GM12878 (cell line): ENCODE data around the gene DDX53. TPM values are rescaled to one million over a fixed set of nuclear protein-coding genes. Genes with fewer than 3 reads are reported as not detected.

ENCODE experiments used
- ATAC-seq: fragments of 200-7000 bp; cut with Tn5 transposase; 3 replicates; pipeline ENCODE4 v1.9.1; 2020; ENCODE audit warnings: mild to moderate bottlenecking, moderate library complexity
- BruUV-seq: library from RNA; stranded (reverse); fragments of 400-500 nt; replicated peaks from 2 replicates; lab custom pipeline; 2021; lab: Mats Ljungman, UMichigan
- CTCF ChIA-PET: fragments of 300-600 bp; sonication (Branson Sonifier 250); formaldehyde crosslinking; extraction: SDS; loops from one replicate; lab custom pipeline; 2021; ENCODE audit warnings: inconsistent platforms; lab: Yijun Ruan, JAX
- POLR2A ChIA-PET: fragments of 350-600 bp; formaldehyde crosslinking; extraction: SDS; loops from one replicate; lab custom pipeline; 2021; ENCODE audit warnings: inconsistent platforms; lab: Charles Lee
- RAD21 ChIA-PET: fragments of 300-600 bp; sonication (Branson Sonifier 250); formaldehyde crosslinking; loops from one replicate; lab custom pipeline; 2023; ENCODE audit warnings: antibody characterized with exemption; ENCODE audit not compliant: unreplicated experiment; lab: Charles Lee
- SMC1A ChIA-PET: fragments of 300-600 bp; sonication (Branson Sonifier 250); formaldehyde crosslinking; loops from one replicate; lab custom pipeline; 2023; ENCODE audit not compliant: unreplicated experiment, uncharacterized antibody; lab: Charles Lee
- DNase-seq: peaks from one replicate; pipeline ENCODE4 v3.0.0-alpha.2; 2011; ENCODE audit warnings: low read depth, low spot score
- FAIRE-seq: peaks from 3 replicates; lab custom pipeline; 2011; peaks lifted over from hg19 to GRCh38; lab: Jason Lieb, UNC
- H2AFZ ChIP-seq: 2 replicates; pipeline ENCODE4 v1.6.0; 2011; ENCODE audit warnings: low read depth, low read length, control low read depth; ENCODE audit not compliant: control insufficient read depth
- H3K27ac ChIP-seq: 2 replicates; pipeline ENCODE4 v1.5.1; 2011; ENCODE audit warnings: control low read depth; ENCODE audit not compliant: control insufficient read depth, insufficient read depth
- H3K27me3 ChIP-seq, 2 experiments: replicated peaks in 1 of 2; 2 replicates each; pipeline versions ENCODE4 v1.6.0 to v1.6.1; 2011; ENCODE audit warnings: low read length in 1 of 2; ENCODE audit not compliant: control insufficient read depth in 2 of 2, insufficient read depth in 2 of 2
- H3K36me3 ChIP-seq, 2 experiments: 2 replicates each; pipeline ENCODE4 v1.5.1; 2011; ENCODE audit warnings: low read length in 1 of 2; ENCODE audit not compliant: control insufficient read depth in 2 of 2, insufficient read depth in 2 of 2
- H3K4me1 ChIP-seq: 2 replicates; pipeline ENCODE4 v1.6.1; 2011; ENCODE audit warnings: mild to moderate bottlenecking, low read length, moderate library complexity, mixed read lengths; ENCODE audit not compliant: control insufficient read depth, insufficient read depth
- H3K4me2 ChIP-seq: 2 replicates; pipeline ENCODE4 v1.6.0; 2011; ENCODE audit warnings: control low read depth; ENCODE audit not compliant: control insufficient read depth, insufficient read depth
- H3K4me3 ChIP-seq: fragments of 200-600 bp; sonication (generic); 2 replicates; pipeline ENCODE4 v1.5.1; 2016
- H3K79me2 ChIP-seq: 2 replicates; pipeline ENCODE4 v1.6.0; 2011; ENCODE audit warnings: low read length; ENCODE audit not compliant: control insufficient read depth, insufficient read depth
- H3K9ac ChIP-seq: 2 replicates; pipeline ENCODE4 v1.8.0; 2011; ENCODE audit warnings: low read length, control low read depth, mixed read lengths; ENCODE audit not compliant: control insufficient read depth, insufficient read depth
- H3K9me3 ChIP-seq: replicated peaks from 3 replicates; pipeline ENCODE4 v1.5.1; 2011; ENCODE audit warnings: mild to moderate bottlenecking, low read length; ENCODE audit not compliant: control insufficient read depth, insufficient read depth
- H4K20me1 ChIP-seq: 2 replicates; pipeline ENCODE4 v1.6.0; 2011; ENCODE audit not compliant: control insufficient read depth, insufficient read depth
- BMI1 ChIP-seq: fragments of 450-650 bp; IDR thresholded peaks from 2 replicates; pipeline ENCODE4 v1.6.1; 2016; ENCODE audit warnings: mild to moderate bottlenecking, moderate library complexity, borderline replicate concordance
- ESRRA ChIP-seq: IDR thresholded peaks from 2 replicates; pipeline ENCODE4 v1.6.1; 2012; ENCODE audit warnings: mild to moderate bottlenecking, low read length, improper control_type of control experiment
- FOXM1 ChIP-seq: IDR thresholded peaks from 2 replicates; pipeline ENCODE4 v1.6.1; 2012; ENCODE audit warnings: low read depth, mild to moderate bottlenecking, inconsistent platforms, low read length, moderate library complexity
- HDAC2 ChIP-seq: fragments of 200-600 bp; sonication (generic); IDR thresholded peaks from 2 replicates; pipeline ENCODE4 v1.6.1; 2017
- KAT2A ChIP-seq: conservative IDR thresholded peaks from 2 replicates; pipeline ENCODE4 v1.6.1; 2011; ENCODE audit warnings: low read depth, low read length; ENCODE audit not compliant: control insufficient read depth
- NBN ChIP-seq: fragments of 450-650 bp; IDR thresholded peaks from 2 replicates; pipeline ENCODE4 v1.6.1; 2016
- NFXL1 ChIP-seq: fragments of 450-650 bp; IDR thresholded peaks from 2 replicates; pipeline ENCODE4 v1.6.1; 2017; ENCODE audit warnings: antibody characterized with exemption, mild to moderate bottlenecking, borderline replicate concordance
- RELA ChIP-seq: fragments of 450-650 bp; IDR thresholded peaks from 2 replicates; pipeline ENCODE4 v1.8.0; 2014; ENCODE audit warnings: borderline replicate concordance; ENCODE audit not compliant: partially characterized antibody
- TCF12 ChIP-seq: IDR thresholded peaks from 2 replicates; pipeline ENCODE4 v1.6.1; 2011; ENCODE audit warnings: low read depth, mild to moderate bottlenecking, low read length
- TCF3 ChIP-seq: IDR thresholded peaks from 2 replicates; pipeline ENCODE4 v1.6.1; 2012; ENCODE audit warnings: low read depth, mild to moderate bottlenecking, low read length, borderline replicate concordance; ENCODE audit not compliant: insufficient read depth
- ZBED1 ChIP-seq: IDR thresholded peaks from 2 replicates; pipeline ENCODE4 v1.6.1; 2016; ENCODE audit warnings: borderline replicate concordance
- ZNF24 ChIP-seq: fragments of 450-650 bp; IDR thresholded peaks from 2 replicates; pipeline ENCODE4 v1.6.1; 2017; ENCODE audit warnings: antibody characterized with exemption, mild to moderate bottlenecking
- ZSCAN29 ChIP-seq: fragments of 450-650 bp; IDR thresholded peaks from 2 replicates; pipeline ENCODE4 v1.6.1; 2017; ENCODE audit warnings: mild to moderate bottlenecking, moderate library complexity
- WGBS: methylation state at CpG from one replicate; pipeline ENCODE4 v1.1.6; 2016; ENCODE audit warnings: low lambda C conversion rate; ENCODE audit not compliant: insufficient replicate concordance, insufficient coverage; ENCODE audit errors: missing lambda C conversion rate; 5-methylcytosine and 5-hydroxymethylcytosine counted together
- in situ Hi-C: fragments of 300-500 bp; cut with MboI; formaldehyde crosslinking; loops from 9 replicates; pipeline ENCODE4 v1.14.3; 2018; ENCODE audit warnings: mixed read lengths
- intact Hi-C: fragments of 100-400 bp; cut with micrococcal nuclease; formaldehyde crosslinking; loops from one replicate; pipeline ENCODE4 v1.14.2; 2022; ENCODE audit not compliant: unreplicated experiment
- polyA plus RNA-seq, 11 experiments: library from polyadenylated mRNA; depleted of rRNA in 4 of 11; unstranded in 6 of 11; stranded (reverse) in 5 of 11; fragments of >200 nt; fragmentation: Nextera tagmentation in 4 of 11; fragmentation: Illumina TruSeq in 1 of 11; extraction: Ambion mirVana in 4 of 11; extraction: Trizol in 1 of 11; gene quantifications; 1 replicate in 1 of 11; 2 replicates in 10 of 11; pipeline versions ENCODE4 v1.2.1 to v1.2.3, GENCODE V29; 2011 to 2016; ENCODE audit warnings: inconsistent platforms in 2 of 11, missing spikeins in 2 of 11, low read depth in 1 of 11
- total RNA-seq, 4 experiments: library from RNA; depleted of rRNA in 3 of 4; stranded (reverse); fragments of >200 nt in 3 of 4; fragmentation: Illumina TruSeq in 1 of 4; extraction: Trizol in 1 of 4; gene quantifications; 2 replicates each; pipeline versions ENCODE4 v1.2.1 to v1.2.3, GENCODE V29; 2013 to 2021
- TF ChIP-seq, protein P1 (sequence below): IDR thresholded peaks from 2 replicates; pipeline ENCODE4 v1.6.1; 2012; ENCODE audit warnings: improper control_type of control experiment, low read depth, low read length; ENCODE audit not compliant: insufficient replicate concordance
- TF ChIP-seq, protein P2 (sequence below): fragments of 450-650 bp; conservative IDR thresholded peaks from 2 replicates; pipeline ENCODE4 v1.6.1; 2017; ENCODE audit warnings: mild to moderate bottlenecking, moderate library complexity
- TF ChIP-seq, protein P3 (sequence below): fragments of 450-650 bp; IDR thresholded peaks from 2 replicates; pipeline ENCODE4 v1.6.1; 2016; ENCODE audit warnings: mild to moderate bottlenecking

The DDX53 gene
- total and polyA plus RNA-seq, 10 of the 15 experiments (the other 5 are each of a cell fraction or from before 2014, with no cell fraction given) = 0.12 TPM; not detected in 9

DNA sequence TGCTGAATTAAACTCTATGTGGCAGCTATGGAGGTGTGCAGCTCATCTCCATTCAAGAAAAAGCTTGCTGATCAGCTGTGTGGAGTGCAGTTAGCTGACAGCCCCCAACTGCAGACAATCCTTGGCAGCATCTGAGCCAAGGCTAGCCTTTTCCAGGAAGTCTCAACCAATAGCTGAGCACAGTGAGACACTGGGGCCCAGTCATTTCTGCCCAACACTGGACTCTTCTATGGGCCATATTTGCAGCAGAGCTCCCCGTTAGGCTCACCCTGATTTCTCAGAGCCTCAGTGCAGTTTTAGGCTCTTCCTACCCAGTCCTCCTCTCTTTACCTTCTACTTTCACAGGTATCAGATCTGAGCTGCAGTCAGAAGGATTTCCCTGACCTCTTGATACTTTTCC, 12.9 kb downstream of the DDX53 start (continued):
- TF ChIP-seq TCF12 (no peak), NFXL1 (no peak), ESRRA (no peak), ZBED1 (no peak), ZNF24 (no peak), RELA (no peak), NBN (no peak), ZSCAN29 (no peak)
- TF ChIP-seq, protein P1, sequence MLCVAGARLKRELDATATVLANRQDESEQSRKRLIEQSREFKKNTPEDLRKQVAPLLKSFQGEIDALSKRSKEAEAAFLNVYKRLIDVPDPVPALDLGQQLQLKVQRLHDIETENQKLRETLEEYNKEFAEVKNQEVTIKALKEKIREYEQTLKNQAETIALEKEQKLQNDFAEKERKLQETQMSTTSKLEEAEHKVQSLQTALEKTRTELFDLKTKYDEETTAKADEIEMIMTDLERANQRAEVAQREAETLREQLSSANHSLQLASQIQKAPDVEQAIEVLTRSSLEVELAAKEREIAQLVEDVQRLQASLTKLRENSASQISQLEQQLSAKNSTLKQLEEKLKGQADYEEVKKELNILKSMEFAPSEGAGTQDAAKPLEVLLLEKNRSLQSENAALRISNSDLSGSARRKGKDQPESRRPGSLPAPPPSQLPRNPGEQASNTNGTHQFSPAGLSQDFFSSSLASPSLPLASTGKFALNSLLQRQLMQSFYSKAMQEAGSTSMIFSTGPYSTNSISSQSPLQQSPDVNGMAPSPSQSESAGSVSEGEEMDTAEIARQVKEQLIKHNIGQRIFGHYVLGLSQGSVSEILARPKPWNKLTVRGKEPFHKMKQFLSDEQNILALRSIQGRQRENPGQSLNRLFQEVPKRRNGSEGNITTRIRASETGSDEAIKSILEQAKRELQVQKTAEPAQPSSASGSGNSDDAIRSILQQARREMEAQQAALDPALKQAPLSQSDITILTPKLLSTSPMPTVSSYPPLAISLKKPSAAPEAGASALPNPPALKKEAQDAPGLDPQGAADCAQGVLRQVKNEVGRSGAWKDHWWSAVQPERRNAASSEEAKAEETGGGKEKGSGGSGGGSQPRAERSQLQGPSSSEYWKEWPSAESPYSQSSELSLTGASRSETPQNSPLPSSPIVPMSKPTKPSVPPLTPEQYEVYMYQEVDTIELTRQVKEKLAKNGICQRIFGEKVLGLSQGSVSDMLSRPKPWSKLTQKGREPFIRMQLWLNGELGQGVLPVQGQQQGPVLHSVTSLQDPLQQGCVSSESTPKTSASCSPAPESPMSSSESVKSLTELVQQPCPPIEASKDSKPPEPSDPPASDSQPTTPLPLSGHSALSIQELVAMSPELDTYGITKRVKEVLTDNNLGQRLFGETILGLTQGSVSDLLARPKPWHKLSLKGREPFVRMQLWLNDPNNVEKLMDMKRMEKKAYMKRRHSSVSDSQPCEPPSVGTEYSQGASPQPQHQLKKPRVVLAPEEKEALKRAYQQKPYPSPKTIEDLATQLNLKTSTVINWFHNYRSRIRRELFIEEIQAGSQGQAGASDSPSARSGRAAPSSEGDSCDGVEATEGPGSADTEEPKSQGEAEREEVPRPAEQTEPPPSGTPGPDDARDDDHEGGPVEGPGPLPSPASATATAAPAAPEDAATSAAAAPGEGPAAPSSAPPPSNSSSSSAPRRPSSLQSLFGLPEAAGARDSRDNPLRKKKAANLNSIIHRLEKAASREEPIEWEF = no peak
- TF ChIP-seq, all 136 proteins: peak for 0

DNA sequence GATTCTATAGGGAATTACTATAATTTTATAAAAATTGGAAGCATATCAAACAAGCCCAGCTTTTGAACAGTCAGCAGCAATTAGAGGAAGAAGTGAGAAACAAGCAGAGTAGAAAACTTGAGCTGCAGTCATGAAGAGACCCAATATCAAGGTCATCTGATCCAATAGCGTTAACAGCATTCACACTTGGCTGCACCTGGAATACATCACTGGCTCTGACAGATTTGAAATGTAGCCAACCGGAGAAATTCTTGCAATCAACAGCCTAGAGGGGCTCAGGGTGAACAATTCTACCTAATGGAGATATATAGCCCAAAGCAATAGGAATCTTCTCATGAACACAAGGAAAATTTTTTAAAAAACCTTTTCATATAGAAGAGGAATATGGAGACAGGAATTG, 13.6 kb downstream of the DDX53 start:
- 29% methylated on average over 2 of the region's 2 CpGs for WGBS
- ChIA-PET RAD21 (no interaction called here), POLR2A (no interaction called here), SMC1A (no interaction called here), CTCF (no interaction called here)
- no peak overlapping the region for H2AFZ ChIP-seq
- FAIRE-seq = no peak
- H3K79me2 ChIP-seq = no peaks in the 10 kb centered on the region
- no peak overlapping the region for H3K4me3 ChIP-seq
- H3K36me3 ChIP-seq = no peaks in the 10 kb centered on the region
- no peaks in the 10 kb centered on the region for H3K27me3 ChIP-seq
- H3K9me3 ChIP-seq = no peaks in the 10 kb centered on the region
- intact Hi-C loops (no loop called here), in situ Hi-C loops (no loop called here)
- no peak for DNase-seq
- H3K4me2 ChIP-seq = no peak overlapping the region
- no peaks in the 10 kb centered on the region for H4K20me1 ChIP-seq
- no TSS peak for BruUV-seq
- H3K9ac ChIP-seq = no peak overlapping the region
- no peaks in the 10 kb centered on the region for H3K4me1 ChIP-seq
- no peak overlapping the region for H3K27ac ChIP-seq
- no peak for ATAC-seq
- TF ChIP-seq FOXM1 (no peak), HDAC2 (no peak), KAT2A (no peak), TCF3 (no peak), BMI1 (no peak)
- TF ChIP-seq, protein P2, sequence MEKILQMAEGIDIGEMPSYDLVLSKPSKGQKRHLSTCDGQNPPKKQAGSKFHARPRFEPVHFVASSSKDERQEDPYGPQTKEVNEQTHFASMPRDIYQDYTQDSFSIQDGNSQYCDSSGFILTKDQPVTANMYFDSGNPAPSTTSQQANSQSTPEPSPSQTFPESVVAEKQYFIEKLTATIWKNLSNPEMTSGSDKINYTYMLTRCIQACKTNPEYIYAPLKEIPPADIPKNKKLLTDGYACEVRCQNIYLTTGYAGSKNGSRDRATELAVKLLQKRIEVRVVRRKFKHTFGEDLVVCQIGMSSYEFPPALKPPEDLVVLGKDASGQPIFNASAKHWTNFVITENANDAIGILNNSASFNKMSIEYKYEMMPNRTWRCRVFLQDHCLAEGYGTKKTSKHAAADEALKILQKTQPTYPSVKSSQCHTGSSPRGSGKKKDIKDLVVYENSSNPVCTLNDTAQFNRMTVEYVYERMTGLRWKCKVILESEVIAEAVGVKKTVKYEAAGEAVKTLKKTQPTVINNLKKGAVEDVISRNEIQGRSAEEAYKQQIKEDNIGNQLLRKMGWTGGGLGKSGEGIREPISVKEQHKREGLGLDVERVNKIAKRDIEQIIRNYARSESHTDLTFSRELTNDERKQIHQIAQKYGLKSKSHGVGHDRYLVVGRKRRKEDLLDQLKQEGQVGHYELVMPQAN = no peak
- TF ChIP-seq, protein P3, sequence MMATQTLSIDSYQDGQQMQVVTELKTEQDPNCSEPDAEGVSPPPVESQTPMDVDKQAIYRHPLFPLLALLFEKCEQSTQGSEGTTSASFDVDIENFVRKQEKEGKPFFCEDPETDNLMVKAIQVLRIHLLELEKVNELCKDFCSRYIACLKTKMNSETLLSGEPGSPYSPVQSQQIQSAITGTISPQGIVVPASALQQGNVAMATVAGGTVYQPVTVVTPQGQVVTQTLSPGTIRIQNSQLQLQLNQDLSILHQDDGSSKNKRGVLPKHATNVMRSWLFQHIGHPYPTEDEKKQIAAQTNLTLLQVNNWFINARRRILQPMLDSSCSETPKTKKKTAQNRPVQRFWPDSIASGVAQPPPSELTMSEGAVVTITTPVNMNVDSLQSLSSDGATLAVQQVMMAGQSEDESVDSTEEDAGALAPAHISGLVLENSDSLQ = no peak
